ENCODE measurements around the gene RALGAPB. TPM values are rescaled to one million over a fixed set of nuclear protein-coding genes. Genes with fewer than 3 reads are reported as not detected.

RALGAPB gene
- 10 to 100 TPM; 19.7 to 31.4 (median 26.2) TPM for total RNA-seq
- polyA plus RNA-seq = 10 to 100 TPM in 1 of 2 donors, 1 to 10 TPM in 1; 7.6 to 18.4 TPM
- long read RNA-seq, donor 1, partial matches to known transcripts = 5 of 8 reads
- long read RNA-seq, donor 1, other reads (novel, unspliced or antisense) = 3 of 8 reads
- long read RNA-seq, donor 2, full-length matches to known transcripts = 1 of 13 reads
- long read RNA-seq, donor 2, partial matches to known transcripts = 9 of 13 reads
- long read RNA-seq, donor 2, other reads (novel, unspliced or antisense) = 3 of 13 reads
- long read RNA-seq, donor 3, partial matches to known transcripts = 7 of 10 reads
- long read RNA-seq, donor 3, other reads (novel, unspliced or antisense) = 3 of 10 reads

- H3K27ac ChIP-seq = peak within 1 kb of the TSS; percentile 70 to 94 (median 88)
- DNase-seq = peak; percentile 99 to 100 (median 99)
- no peaks in the 10 kb centered on the region for H3K36me3 ChIP-seq
- intact Hi-C loops (cut with DNase I) = loop anchor here in 3 of 10 donors (1.0 to 5.0 kb wide), 4 partner anchors 26 to 38 kb away; partner anchors contain the start of gene SNHG17 (in 3 of the 3)
- H3K9me3 ChIP-seq = no peaks in the 10 kb centered on the region
- H3K4me3 ChIP-seq = peak within 1 kb of the TSS; percentile 64 to 95 (median 84)
- ATAC-seq = peak; percentile 93 to 99 (median 96)
- H3K4me1 ChIP-seq = peaks cover 0 to 42% (median 22%) of the 10 kb centered on the region in 12 donors
- 0 to 3% (median 0%) methylated on average over 17 to 81 of the region's 81 CpGs for WGBS, 4 donors
- no peaks in the 10 kb centered on the region for H3K27me3 ChIP-seq
- TF ChIP-seq CTCF (IDR thresholded peaks at IDR 0.05) = peak in 9 of 12 donors; percentile 29 to 62 (median 45)
- peak in 1 of 2 donors; percentile 66 for TF ChIP-seq POLR2A (IDR thresholded peaks at IDR 0.05)
Measured at GRCh38 chr20:38472513-38473366, at the start of gene RALGAPB. RALGAPB (plus strand) TSS chr20:38472843; CDS start chr20:38488433, 15,590 bp downstream.

DNA sequence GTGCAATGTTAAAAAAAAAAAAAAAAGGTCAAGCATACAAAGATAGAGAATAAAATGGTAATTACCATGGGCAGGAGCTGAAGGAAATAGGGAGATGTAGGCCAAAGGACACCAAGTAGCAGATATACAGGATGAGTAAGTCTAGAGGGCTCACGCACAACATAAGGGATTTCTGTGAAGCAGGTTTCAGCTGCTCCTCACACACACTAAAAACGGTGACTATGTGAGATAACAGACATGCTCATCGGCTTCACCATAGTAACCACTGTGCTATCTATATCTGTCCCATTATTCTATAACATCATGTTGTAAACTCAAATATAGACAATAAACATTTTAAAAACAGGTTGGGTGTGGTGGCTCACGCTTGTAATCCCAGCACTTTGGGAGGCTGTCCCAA, 49.1 kb upstream of the RALGAPB start:
- TF ChIP-seq POLR2A (IDR thresholded peaks at IDR 0.05) (no peak), CTCF (IDR thresholded peaks at IDR 0.05) (no peak)
- Histone ChIP-seq H3K4me1 (peaks cover 0 to 16% (median 3%) of the 10 kb centered on the region in 12 donors), H3K36me3 (peaks cover 2 to 100% (median 92%) of the 10 kb centered on the region in 9 donors), H3K27me3 (no peaks in the 10 kb centered on the region), H3K4me3 (no peak overlapping the region), H3K9me3 (no peaks in the 10 kb centered on the region), H3K27ac (no peak overlapping the region)
- no peak for DNase-seq
- WGBS, 4 donors = 74 to 78% (median 76%) methylated on average over 4 of the region's 4 CpGs
- ATAC-seq = no peak
- intact Hi-C loops (cut with DNase I) = no loop called here

GRCh38 chr20:38424401-38424800, 48.2 kb upstream of the RALGAPB start:
- 92 to 94% (median 94%) methylated on average over 1 of the region's 1 CpG for WGBS, 4 donors

More at GRCh38 chr20:38424401-38424800, 48.2 kb upstream of the RALGAPB start:
- Histone ChIP-seq H3K27ac (no peak overlapping the region), H3K27me3 (no peaks in the 10 kb centered on the region), H3K9me3 (no peaks in the 10 kb centered on the region), H3K36me3 (peaks cover 2 to 100% (median 97%) of the 10 kb centered on the region in 9 donors), H3K4me3 (no peak overlapping the region), H3K4me1 (peaks cover 0 to 11% (median 0%) of the 10 kb centered on the region in 12 donors)
- TF ChIP-seq POLR2A (IDR thresholded peaks at IDR 0.05) = no peak
- TF ChIP-seq CTCF (IDR thresholded peaks at IDR 0.05) = no peak
- DNase-seq (no peak), ATAC-seq (no peak)
- intact Hi-C loops (cut with DNase I) = no loop called here

Data from heart left ventricle (tissue), 16 donors.